Neutrophil (primary cell): Measurements from ENCODE around the gene SLFNL1.

ENCODE experiments used
- H3K27ac ChIP-seq: fragments of 200-600 bp; sonication (generic); 2 replicates; pipeline ENCODE4 v1.5.1; 2016; ENCODE audit warnings: mild to moderate bottlenecking, moderate library complexity
- H3K27me3 ChIP-seq: fragments of 200-600 bp; sonication (generic); 2 replicates; pipeline ENCODE4 v1.6.0; 2016; ENCODE audit warnings: mild to moderate bottlenecking
- H3K36me3 ChIP-seq: fragments of 200-600 bp; sonication (generic); 2 replicates; pipeline ENCODE4 v1.5.1; 2017
- H3K4me1 ChIP-seq, 2 experiments: fragments of 200-600 bp in 1 of 2; sonication (generic) in 1 of 2; 1 replicate in 1 of 2; 2 replicates in 1 of 2; pipeline versions ENCODE4 v1.5.1 to v1.6.1; 2013 to 2016; ENCODE audit warnings: low read depth in 1 of 2, low read length in 1 of 2, mild to moderate bottlenecking in 1 of 2, moderate library complexity in 1 of 2; ENCODE audit not compliant: control insufficient read depth in 1 of 2, insufficient read depth in 1 of 2
- H3K4me3 ChIP-seq, 2 experiments: fragments of 200-600 bp in 1 of 2; sonication (generic) in 1 of 2; 1 replicate in 1 of 2; 2 replicates in 1 of 2; pipeline ENCODE4 v1.5.1; 2013 to 2016; ENCODE audit warnings: low read depth in 1 of 2, low read length in 1 of 2, mild to moderate bottlenecking in 1 of 2, moderate library complexity in 1 of 2
- H3K9me3 ChIP-seq: fragments of 200-600 bp; sonication (generic); 2 replicates; pipeline ENCODE4 v1.5.1; 2016
- CTCF ChIP-seq: fragments of 200-600 bp; sonication (generic); IDR thresholded peaks from 2 replicates; pipeline ENCODE4 v1.5.1; 2016; ENCODE audit warnings: antibody characterized with exemption

SLFNL1 gene

GRCh38 chr1:41009466-41009865, 12.1 kb downstream of the SLFNL1 start:
- Histone ChIP-seq H3K4me3 (no peak overlapping the region), H3K9me3 (no peaks in the 10 kb centered on the region), H3K27ac (no peak overlapping the region), H3K36me3 (peaks cover 33% of the 10 kb centered on the region), H3K4me1 (peaks cover 18 to 30% of the 10 kb centered on the region in 2 experiments), H3K27me3 (no peaks in the 10 kb centered on the region)
- no peak for TF ChIP-seq CTCF

- Histone ChIP-seq H3K9me3 (no peaks in the 10 kb centered on the region), H3K27me3 (no peaks in the 10 kb centered on the region), H3K4me3 (no peak overlapping the region), H3K36me3 (peaks cover 33% of the 10 kb centered on the region), H3K4me1 (peaks cover 4 to 7% of the 10 kb centered on the region in 2 experiments), H3K27ac (no peak overlapping the region)
- TF ChIP-seq CTCF: no peak
Observed at GRCh38 chr1:41006942-41007865, 14.3 kb downstream of the SLFNL1 start.

GRCh38 chr1:41005876-41006275, 15.6 kb downstream of the SLFNL1 start:
- Histone ChIP-seq H3K4me1 (no peaks in the 10 kb centered on the region), H3K4me3 (no peak overlapping the region), H3K36me3 (peaks cover 33% of the 10 kb centered on the region), H3K9me3 (no peaks in the 10 kb centered on the region), H3K27ac (no peak overlapping the region), H3K27me3 (no peaks in the 10 kb centered on the region)
- TF ChIP-seq CTCF: no peak

DNA sequence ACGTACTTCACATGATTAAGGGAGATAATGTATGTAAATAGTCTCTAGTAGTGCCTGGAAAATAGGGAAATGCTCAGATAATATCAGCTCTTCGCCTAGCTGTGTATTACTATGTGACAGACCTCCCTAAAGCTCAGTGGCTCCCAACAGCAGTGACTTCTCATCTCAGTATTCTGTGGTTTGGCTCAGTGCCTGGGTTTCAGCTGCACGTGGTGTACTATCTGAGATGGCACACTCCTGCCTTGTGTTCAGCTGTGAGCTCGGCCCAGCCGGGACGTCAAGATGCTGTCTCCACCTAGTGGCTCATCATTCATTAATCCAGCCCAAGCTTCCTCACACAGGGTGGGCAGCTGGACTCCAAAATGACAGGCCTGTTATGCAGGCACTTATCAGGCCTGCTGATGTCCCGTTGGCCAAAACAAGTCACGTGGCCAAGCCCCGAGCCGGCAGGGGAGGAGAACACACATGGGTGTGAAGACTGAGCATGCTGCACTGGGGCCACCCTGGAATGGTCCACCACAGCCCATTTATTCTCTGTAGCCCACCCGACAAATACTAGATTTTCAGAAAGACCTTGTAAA, 17.8 kb downstream of the SLFNL1 start:
- no peak for TF ChIP-seq CTCF
- H3K36me3 ChIP-seq: peaks cover 30% of the 10 kb centered on the region
- no peaks in the 10 kb centered on the region for H3K4me1 ChIP-seq
- no peak overlapping the region for H3K27ac ChIP-seq
- H3K9me3 ChIP-seq: no peaks in the 10 kb centered on the region
- H3K27me3 ChIP-seq: no peaks in the 10 kb centered on the region
- H3K4me3 ChIP-seq: no peak overlapping the region

- TF ChIP-seq CTCF: no peak
- Histone ChIP-seq H3K4me3 (no peak overlapping the region), H3K4me1 (no peaks in the 10 kb centered on the region), H3K9me3 (no peaks in the 10 kb centered on the region), H3K27me3 (no peaks in the 10 kb centered on the region), H3K36me3 (peaks cover 25% of the 10 kb centered on the region), H3K27ac (no peak overlapping the region)
Observed at GRCh38 chr1:41003127-41003639, 18.3 kb downstream of the SLFNL1 start.
